Naive thymus-derived CD4-positive, alpha-beta T cell (primary cell): ENCODE results near the gene COX6B2. TPM values are rescaled to one million over a fixed set of nuclear protein-coding genes. Genes with fewer than 3 reads are reported as not detected.
"Not testable (repeated sequence)": the region's sequence is repeated elsewhere in the genome, so short reads cannot be mapped to it uniquely, and the experiment has no call there.

Experiments used
- ATAC-seq: fragments of 150-1000 bp; cut with Tn5 transposase; 2 replicates; pipeline ENCODE4 v1.10.0; 2021; ENCODE audit warnings: mild to moderate bottlenecking, moderate library complexity
- CTCF ChIA-PET: fragments of 350-600 bp; sonication (Branson Sonifier 250); formaldehyde crosslinking; loops from one replicate; lab custom pipeline; 2021; ENCODE audit warnings: antibody characterized with exemption; lab: Charles Lee
- POLR2A ChIA-PET: fragments of 350-600 bp; sonication (Branson Sonifier 250); formaldehyde crosslinking; loops from one replicate; lab custom pipeline; 2021; ENCODE audit warnings: antibody characterized with exemption, inconsistent platforms; lab: Charles Lee
- DNase-seq, 9 donors: peaks; one replicate each; pipeline versions ENCODE4 v3.0.0 to v3.0.0-alpha.2; 2020 to 2022; ENCODE audit warnings: mixed read lengths in 1 of 9
- H3K27ac ChIP-seq: one replicate; pipeline ENCODE4 v1.7.0; 2013; ENCODE audit warnings: mild to moderate bottlenecking, low read depth, low read length, moderate library complexity
- H3K27me3 ChIP-seq, 2 donors: one replicate each; pipeline ENCODE4 v1.7.0; 2013; ENCODE audit warnings: low read length in 2 of 2, mild to moderate bottlenecking in 2 of 2, moderate library complexity in 2 of 2; ENCODE audit not compliant: control insufficient read depth in 2 of 2, insufficient read depth in 2 of 2
- H3K36me3 ChIP-seq, 3 experiments: 1 replicate in 2 of 3; 2 replicates in 1 of 3; pipeline ENCODE4 v1.7.0; 2013; ENCODE audit warnings: low read length in 3 of 3, mild to moderate bottlenecking in 3 of 3, moderate library complexity in 1 of 3; ENCODE audit not compliant: insufficient read depth in 3 of 3, control insufficient read depth in 2 of 3
- H3K4me1 ChIP-seq, 2 donors: one replicate each; pipeline ENCODE4 v1.7.0; 2013; ENCODE audit warnings: low read length in 2 of 2, mild to moderate bottlenecking in 2 of 2, moderate library complexity in 1 of 2; ENCODE audit not compliant: control insufficient read depth in 2 of 2, insufficient read depth in 2 of 2
- H3K4me3 ChIP-seq: 2 replicates; pipeline ENCODE4 v1.7.0; 2013; ENCODE audit warnings: mild to moderate bottlenecking, low read length
- H3K9me3 ChIP-seq, 3 experiments: 1 replicate in 2 of 3; 2 replicates in 1 of 3; pipeline ENCODE4 v1.7.0; 2013; ENCODE audit warnings: low read length in 3 of 3; ENCODE audit not compliant: control insufficient read depth in 2 of 3
- H3K27ac Mint-ChIP-seq, 9 donors: one replicate each; pipeline ENCODE4 v1.8.0; 2020 to 2022; ENCODE audit warnings: mixed read lengths in 9 of 9, mild to moderate bottlenecking in 8 of 9, moderate library complexity in 5 of 9, inconsistent platforms in 2 of 9
- H3K27me3 Mint-ChIP-seq, 5 donors: one replicate each; pipeline ENCODE4 v1.8.0; 2021 to 2022; ENCODE audit warnings: mixed read lengths in 5 of 5, mild to moderate bottlenecking in 1 of 5
- H3K36me3 Mint-ChIP-seq, 5 donors: one replicate each; pipeline ENCODE4 v1.8.0; 2020 to 2022; ENCODE audit warnings: mixed read lengths in 5 of 5, mild to moderate bottlenecking in 3 of 5, inconsistent platforms in 1 of 5
- H3K4me1 Mint-ChIP-seq, 7 donors: one replicate each; pipeline ENCODE4 v1.8.0; 2020 to 2022; ENCODE audit warnings: mixed read lengths in 7 of 7, mild to moderate bottlenecking in 3 of 7, inconsistent platforms in 1 of 7
- H3K4me3 Mint-ChIP-seq, 10 donors: one replicate each; pipeline ENCODE4 v1.8.0; 2020 to 2022; ENCODE audit warnings: mild to moderate bottlenecking in 10 of 10, mixed read lengths in 10 of 10, moderate library complexity in 6 of 10, inconsistent platforms in 2 of 10
- H3K9me3 Mint-ChIP-seq, 11 donors: one replicate each; pipeline ENCODE4 v1.8.0; 2020 to 2022; ENCODE audit warnings: mixed read lengths in 11 of 11, mild to moderate bottlenecking in 4 of 11, inconsistent platforms in 1 of 11, moderate library complexity in 1 of 11
- intact Hi-C, 2 donors: fragments of 100-400 bp; cut with micrococcal nuclease; formaldehyde crosslinking; loops; one replicate each; pipeline ENCODE4 v1.15.1; 2023
- polyA plus RNA-seq, 2 donors: library from polyadenylated mRNA; unstranded; fragments of 300-500 nt; fragmentation: Illumina TruSeq; gene quantifications; one replicate each; pipeline ENCODE4 v1.2.3, GENCODE V29; 2021
- total RNA-seq, 6 experiments: library from RNA in 5 of 6; stranded (reverse) in 5 of 6; gene quantifications; 1 replicate in 5 of 6; 2 replicates in 1 of 6; pipeline ENCODE4 v1.2.3 and lab custom pipeline; 2021 to 2026

The COX6B2 gene
- under 1 TPM in 2 of 5 experiments, not detected in 3; 0.37 to 0.49 TPM for total RNA-seq
- not detected for polyA plus RNA-seq
- total RNA-seq (lab: John Stamatoyannopoulos, UW): not detected

- H3K9me3 Mint-ChIP-seq: peaks cover 0 to 2% (median 0%) of the 10 kb centered on the region in 11 donors
- H3K9me3 ChIP-seq: no peaks in the 10 kb centered on the region
- CTCF ChIA-PET: no interaction called here
- ATAC-seq (no peak), DNase-seq (no peak)
- peaks cover 0 to 10% of the 10 kb centered on the region in 2 donors for H3K27me3 ChIP-seq
- POLR2A ChIA-PET: no interaction called here
- peaks cover 25 to 55% (median 30%) of the 10 kb centered on the region in 5 donors for H3K27me3 Mint-ChIP-seq
- no peaks in the 10 kb centered on the region for H3K36me3 Mint-ChIP-seq
- peaks cover 7 to 10% of the 10 kb centered on the region in 2 donors for H3K4me1 ChIP-seq
- peak within 1 kb of the TSS; percentile 66 to 86 (median 80) for H3K4me3 Mint-ChIP-seq
- peak within 1 kb of the TSS in 3 of 9 donors; percentile 14 to 56 (median 18) for H3K27ac Mint-ChIP-seq
- peak within 1 kb of the TSS; percentile 48 for H3K4me3 ChIP-seq
- peaks cover 14 to 25% (median 17%) of the 10 kb centered on the region in 7 donors for H3K4me1 Mint-ChIP-seq
- H3K36me3 ChIP-seq: no peaks in the 10 kb centered on the region
- no peak within 1 kb of the TSS for H3K27ac ChIP-seq
- intact Hi-C loops: loop anchor here (1.0 to 5.0 kb wide), 3 partner anchors 15 to 97 kb away; partner anchors contain the start of genes KMT5C (in 2 of the 2), PPP6R1 (in 1 of the 2) and RPL28 (in 1 of the 2)
Measured at GRCh38 chr19:55354698-55355212, at the start of gene COX6B2. COX6B2 (minus strand) TSS chr19:55354719; CDS start chr19:55354521, 198 bp downstream.

- intact Hi-C loops: no loop called here
- no peaks in the 10 kb centered on the region for H3K27me3 Mint-ChIP-seq
- no peaks in the 10 kb centered on the region for H3K9me3 Mint-ChIP-seq
- ChIA-PET POLR2A (interaction anchor here (0.7 to 1.0 kb wide), 3 partner anchors 9 to 165 kb away, joined by 3 read pairs; no protein-coding TSS in a partner anchor), CTCF (interaction anchor here (0.7 kb wide), 1 partner anchor 199 kb away, joined by 4 read pairs; no protein-coding TSS in a partner anchor)
- Histone ChIP-seq H3K4me3 (no peak overlapping the region), H3K9me3 (no peaks in the 10 kb centered on the region), H3K36me3 (peaks cover 0 to 49% (median 2%) of the 10 kb centered on the region in 3 experiments), H3K27me3 (no peaks in the 10 kb centered on the region), H3K4me1 (peaks cover 12 to 17% of the 10 kb centered on the region in 2 donors), H3K27ac (no peak overlapping the region)
- peaks cover 13 to 51% (median 20%) of the 10 kb centered on the region in 7 donors for H3K4me1 Mint-ChIP-seq
- DNase-seq (no peak), ATAC-seq (no peak)
- peaks cover 0 to 30% (median 18%) of the 10 kb centered on the region in 5 donors for H3K36me3 Mint-ChIP-seq
- no peak overlapping the region for H3K27ac Mint-ChIP-seq
- H3K4me3 Mint-ChIP-seq: no peak overlapping the region
Measured at GRCh38 chr19:55402509-55402908, 48.0 kb upstream of the COX6B2 start.

GRCh38 chr19:55401390-55401789 is 46.9 kb upstream of the COX6B2 start:
- CTCF ChIA-PET: interaction anchor here (0.6 to 1.2 kb wide), 2 partner anchors 11 to 313 kb away, joined by 3 to 9 read pairs; no protein-coding TSS in a partner anchor
- H3K9me3 Mint-ChIP-seq, H3K27me3 ChIP-seq, H3K4me3 Mint-ChIP-seq, H3K4me3 ChIP-seq, DNase-seq, intact Hi-C loops, POLR2A ChIA-PET, ATAC-seq, H3K27me3 Mint-ChIP-seq, H3K9me3 ChIP-seq, H3K27ac Mint-ChIP-seq, H3K27ac ChIP-seq: not testable (repeated sequence)
- H3K36me3 ChIP-seq: peaks cover 0 to 49% (median 2%) of the 10 kb centered on the region in 3 experiments
- Mint-ChIP-seq H3K36me3 (peaks cover 0 to 27% (median 16%) of the 10 kb centered on the region in 5 donors), H3K4me1 (peaks cover 10 to 50% (median 15%) of the 10 kb centered on the region in 7 donors)
- peaks cover 6 to 11% of the 10 kb centered on the region in 2 donors for H3K4me1 ChIP-seq

- intact Hi-C loops: no loop called here
- H3K27ac Mint-ChIP-seq: peak overlapping the region in 1 of 9 donors; percentile 38
- H3K27ac ChIP-seq: no peak overlapping the region
- ATAC-seq: no peak
- CTCF ChIA-PET: interaction anchor here (1.2 kb wide), 1 partner anchor 10 kb away, joined by 3 read pairs; no protein-coding TSS in a partner anchor
- H3K4me1 Mint-ChIP-seq: peaks cover 1 to 41% (median 6%) of the 10 kb centered on the region in 7 donors
- no peak for DNase-seq
- no peaks in the 10 kb centered on the region for H3K27me3 Mint-ChIP-seq
- H3K4me3 ChIP-seq: no peak overlapping the region
- H3K4me1 ChIP-seq: peaks cover 0 to 2% of the 10 kb centered on the region in 2 donors
- H3K36me3 Mint-ChIP-seq: peaks cover 0 to 20% (median 10%) of the 10 kb centered on the region in 5 donors
- peaks cover 0 to 42% (median 2%) of the 10 kb centered on the region in 3 experiments for H3K36me3 ChIP-seq
- POLR2A ChIA-PET: interaction anchor here (0.6 kb wide), 1 partner anchor 59 kb away, joined by 3 read pairs; no protein-coding TSS in a partner anchor
- no peaks in the 10 kb centered on the region for H3K27me3 ChIP-seq
- no peaks in the 10 kb centered on the region for H3K9me3 ChIP-seq
- H3K4me3 Mint-ChIP-seq: no peak overlapping the region
- no peaks in the 10 kb centered on the region for H3K9me3 Mint-ChIP-seq
Measured at GRCh38 chr19:55400281-55401087, 46.0 kb upstream of the COX6B2 start.

GRCh38 chr19:55398200-55398925 is 43.8 kb upstream of the COX6B2 start:
- ATAC-seq: peak; percentile 26
- intact Hi-C loops: no loop called here
- peak overlapping the region in 3 of 9 donors; percentile 13 to 28 (median 23) for H3K27ac Mint-ChIP-seq

More at GRCh38 chr19:55398200-55398925, 43.8 kb upstream of the COX6B2 start:
- ChIA-PET POLR2A (interaction anchor here (1.4 to 2.5 kb wide), 3 partner anchors 9 to 14 kb away, joined by 5 to 8 read pairs (median 6); partner anchors contain the start of genes RPL28, TMEM238 and UBE2S), CTCF (no interaction called here)
- Mint-ChIP-seq H3K27me3 (no peaks in the 10 kb centered on the region), H3K4me1 (peaks cover 0 to 36% (median 3%) of the 10 kb centered on the region in 7 donors), H3K36me3 (peaks cover 0 to 16% (median 10%) of the 10 kb centered on the region in 5 donors), H3K4me3 (peak overlapping the region in 1 of 10 donors; percentile 5), H3K9me3 (no peaks in the 10 kb centered on the region)
- Histone ChIP-seq H3K27ac (no peak overlapping the region), H3K27me3 (no peaks in the 10 kb centered on the region), H3K4me3 (no peak overlapping the region), H3K9me3 (no peaks in the 10 kb centered on the region), H3K4me1 (no peaks in the 10 kb centered on the region), H3K36me3 (peaks cover 0 to 29% (median 2%) of the 10 kb centered on the region in 3 experiments)
- DNase-seq: no peak
